ENCODE results near the gene MYADM. TPM values are rescaled to one million over a fixed set of nuclear protein-coding genes. Genes with fewer than 3 reads are reported as not detected.

The MYADM gene
- polyA plus RNA-seq, 1 experiment: 39.3 TPM

- no peak for DNase-seq (ENCODE audit: low read depth, low spot score)
- H3K9me3 ChIP-seq (ENCODE audit: control insufficient read depth, insufficient read depth, low read length): no peaks in the 10 kb centered on the region; the same call in 1 of the 2 replicates
- POLR2A ChIA-PET: no interaction called here
- no peak for TF ChIP-seq CTCF (IDR thresholded peaks at IDR 0.05; ENCODE audit: low read depth, low read length)
- H3K4me3 ChIP-seq (ENCODE audit: low read depth, low read length): no peak overlapping the region
- peaks cover 42% of the 10 kb centered on the region for H3K27me3 ChIP-seq (ENCODE audit: control insufficient read depth, insufficient read depth, low read length)
- H3K27ac ChIP-seq (ENCODE audit: low read depth, low read length): no peak overlapping the region
- CTCF ChIA-PET: interaction anchor here (0.9 to 2.6 kb wide), 2 partner anchors 31 to 139 kb away, joined by 4 to 8 read pairs; no protein-coding TSS in a partner anchor
Measured at GRCh38 chr19:53884256-53884655, 16.6 kb downstream of the MYADM start.

- no peak for TF ChIP-seq CTCF (IDR thresholded peaks at IDR 0.05; ENCODE audit: low read depth, low read length)
- CTCF ChIA-PET: interaction anchor here (2.6 kb wide), 1 partner anchor 139 kb away, joined by 8 read pairs; no protein-coding TSS in a partner anchor
- POLR2A ChIA-PET: no interaction called here
- H3K27me3 ChIP-seq (ENCODE audit: control insufficient read depth, insufficient read depth, low read length): peaks cover 42% of the 10 kb centered on the region
- H3K27ac ChIP-seq (ENCODE audit: low read depth, low read length): no peak overlapping the region
- no peak overlapping the region for H3K4me3 ChIP-seq (ENCODE audit: low read depth, low read length)
- no peak for DNase-seq (ENCODE audit: low read depth, low spot score)
- H3K9me3 ChIP-seq (ENCODE audit: control insufficient read depth, insufficient read depth, low read length): no peaks in the 10 kb centered on the region; the same call in 1 of the 2 replicates
Measured at GRCh38 chr19:53885036-53885435, 17.4 kb downstream of the MYADM start.

- CTCF ChIA-PET: interaction anchor here (1.8 kb wide), 1 partner anchor 138 kb away, joined by 7 read pairs; no protein-coding TSS in a partner anchor
- no peak for DNase-seq (ENCODE audit: low read depth, low spot score)
Measured at GRCh38 chr19:53892301-53892980, 24.8 kb downstream of the MYADM start.

GRCh38 chr19:53892981-53893325 lies 25.3 kb downstream of the MYADM start:
- CTCF ChIA-PET: no interaction called here
- no peak for TF ChIP-seq CTCF (IDR thresholded peaks at IDR 0.05; ENCODE audit: low read depth, low read length)
- Histone ChIP-seq H3K4me3 (ENCODE audit: low read depth, low read length) (no peak overlapping the region), H3K27ac (ENCODE audit: low read depth, low read length) (no peak overlapping the region), H3K27me3 (ENCODE audit: control insufficient read depth, insufficient read depth, low read length) (peaks cover 16% of the 10 kb centered on the region), H3K9me3 (ENCODE audit: control insufficient read depth, insufficient read depth, low read length) (no peaks in the 10 kb centered on the region; the same call in 1 of the 2 replicates)
- POLR2A ChIA-PET: no interaction called here
- no peak for DNase-seq (ENCODE audit: low read depth, low spot score)

More at GRCh38 chr19:53892301-53892980, 24.8 kb downstream of the MYADM start:
- POLR2A ChIA-PET: no interaction called here
- H3K27ac ChIP-seq (ENCODE audit: low read depth, low read length): no peak overlapping the region
- H3K9me3 ChIP-seq (ENCODE audit: control insufficient read depth, insufficient read depth, low read length): no peaks in the 10 kb centered on the region; the same call in 1 of the 2 replicates
- no peak overlapping the region for H3K4me3 ChIP-seq (ENCODE audit: low read depth, low read length)
- H3K27me3 ChIP-seq (ENCODE audit: control insufficient read depth, insufficient read depth, low read length): peaks cover 12% of the 10 kb centered on the region
- TF ChIP-seq CTCF (IDR thresholded peaks at IDR 0.05; ENCODE audit: low read depth, low read length): no peak

- no peak overlapping the region for H3K4me3 ChIP-seq (ENCODE audit: low read depth, low read length)
- ChIA-PET CTCF (interaction anchor here (0.7 to 0.9 kb wide), 2 partner anchors 9 to 137 kb away, joined by 4 read pairs; no protein-coding TSS in a partner anchor), POLR2A (no interaction called here)
- H3K27ac ChIP-seq (ENCODE audit: low read depth, low read length): no peak overlapping the region
- H3K27me3 ChIP-seq (ENCODE audit: control insufficient read depth, insufficient read depth, low read length): peaks cover 17% of the 10 kb centered on the region
- TF ChIP-seq CTCF (IDR thresholded peaks at IDR 0.05; ENCODE audit: low read depth, low read length): no peak
- no peaks in the 10 kb centered on the region; the same call in 1 of the 2 replicates for H3K9me3 ChIP-seq (ENCODE audit: control insufficient read depth, insufficient read depth, low read length)
- DNase-seq (ENCODE audit: low read depth, low spot score): no peak
Measured at GRCh38 chr19:53894707-53895106, 27.0 kb downstream of the MYADM start.
